HL-60 (cell line): ENCODE data around the gene HELZ.

Experiments
- DNase-seq, 2 experiments: peaks; one replicate each; pipeline ENCODE4 v3.0.0-alpha.2; 2010 to 2020; ENCODE audit warnings: low read depth in 1 of 2, low spot score in 1 of 2
- H3K27ac ChIP-seq: fragments of 250-450 bp; sonication (Bioruptor Pico); replicated peaks from 2 replicates; pipeline ENCODE4 v1.5.1; 2020; ENCODE audit warnings: mild to moderate bottlenecking, moderate library complexity
- H3K27me3 ChIP-seq: fragments of 250-450 bp; sonication (Bioruptor Pico); 2 replicates; pipeline ENCODE4 v1.5.1; 2021; ENCODE audit warnings: mild to moderate bottlenecking, moderate library complexity; ENCODE audit not compliant: insufficient read depth, poor library complexity, severe bottlenecking
- H3K4me3 ChIP-seq: replicated peaks from 2 replicates; pipeline ENCODE4 v1.5.1; 2011; ENCODE audit warnings: mild to moderate bottlenecking, control low read depth, low read length; ENCODE audit not compliant: insufficient read depth
- GABPA ChIP-seq: IDR thresholded peaks from 2 replicates; pipeline ENCODE4 v1.6.1; 2012; ENCODE audit warnings: low read depth
- POLR2AphosphoS5 ChIP-seq: IDR thresholded peaks from 2 replicates; pipeline ENCODE4 v1.6.1; 2012; ENCODE audit warnings: low read depth
- SPI1 ChIP-seq: IDR thresholded peaks from 2 replicates; pipeline ENCODE4 v1.6.1; 2012; ENCODE audit warnings: low read depth, mild to moderate bottlenecking, borderline replicate concordance
- TF ChIP-seq, protein P1 (sequence below): IDR thresholded peaks from 2 replicates; pipeline ENCODE4 v1.6.1; 2012; ENCODE audit warnings: low read depth; ENCODE audit not compliant: insufficient replicate concordance
- TF ChIP-seq, protein P2 (sequence below): IDR thresholded peaks from one replicate; pipeline ENCODE4 v1.5.1; 2011; ENCODE audit warnings: low read length, control low read depth, inconsistent platforms; ENCODE audit not compliant: insufficient read depth

The HELZ gene

DNA sequence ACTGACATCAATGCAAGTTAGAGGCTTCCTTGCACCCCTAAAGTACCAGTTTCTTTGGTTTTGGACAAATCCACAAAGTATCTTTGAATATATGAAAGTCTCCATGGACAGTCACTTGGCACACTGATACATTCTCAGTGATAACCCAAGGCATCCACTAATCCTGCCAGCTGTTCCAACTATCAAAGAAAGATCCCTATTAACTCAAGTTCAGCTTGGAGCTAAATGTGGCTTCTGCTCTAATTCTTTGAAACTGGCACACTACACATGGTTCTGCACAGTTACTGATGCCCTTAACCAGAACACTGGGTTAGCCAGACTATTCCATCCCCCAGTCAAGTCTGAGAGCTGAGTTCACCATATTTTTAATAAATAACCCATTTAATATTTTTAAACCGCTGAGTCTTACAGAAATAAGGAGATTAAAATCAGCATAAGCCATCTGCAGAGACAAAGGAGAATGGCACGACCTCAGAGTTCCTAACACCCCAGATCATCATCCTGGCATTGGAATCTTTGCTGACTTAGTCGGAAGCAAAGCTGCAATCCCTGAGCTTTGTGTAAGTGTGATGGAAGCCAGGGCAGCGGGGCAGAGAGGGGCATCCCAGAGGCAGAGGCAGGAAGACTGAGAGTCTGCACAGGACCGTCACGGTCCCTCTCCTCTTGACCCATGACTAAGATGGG, 194.4 kb downstream of the HELZ start:
- H3K27ac ChIP-seq, result no peak overlapping the region
- no peak overlapping the region for H3K4me3 ChIP-seq
- TF ChIP-seq SPI1 (no peak), POLR2AphosphoS5 (no peak), GABPA (no peak)
- TF ChIP-seq, protein P1, sequence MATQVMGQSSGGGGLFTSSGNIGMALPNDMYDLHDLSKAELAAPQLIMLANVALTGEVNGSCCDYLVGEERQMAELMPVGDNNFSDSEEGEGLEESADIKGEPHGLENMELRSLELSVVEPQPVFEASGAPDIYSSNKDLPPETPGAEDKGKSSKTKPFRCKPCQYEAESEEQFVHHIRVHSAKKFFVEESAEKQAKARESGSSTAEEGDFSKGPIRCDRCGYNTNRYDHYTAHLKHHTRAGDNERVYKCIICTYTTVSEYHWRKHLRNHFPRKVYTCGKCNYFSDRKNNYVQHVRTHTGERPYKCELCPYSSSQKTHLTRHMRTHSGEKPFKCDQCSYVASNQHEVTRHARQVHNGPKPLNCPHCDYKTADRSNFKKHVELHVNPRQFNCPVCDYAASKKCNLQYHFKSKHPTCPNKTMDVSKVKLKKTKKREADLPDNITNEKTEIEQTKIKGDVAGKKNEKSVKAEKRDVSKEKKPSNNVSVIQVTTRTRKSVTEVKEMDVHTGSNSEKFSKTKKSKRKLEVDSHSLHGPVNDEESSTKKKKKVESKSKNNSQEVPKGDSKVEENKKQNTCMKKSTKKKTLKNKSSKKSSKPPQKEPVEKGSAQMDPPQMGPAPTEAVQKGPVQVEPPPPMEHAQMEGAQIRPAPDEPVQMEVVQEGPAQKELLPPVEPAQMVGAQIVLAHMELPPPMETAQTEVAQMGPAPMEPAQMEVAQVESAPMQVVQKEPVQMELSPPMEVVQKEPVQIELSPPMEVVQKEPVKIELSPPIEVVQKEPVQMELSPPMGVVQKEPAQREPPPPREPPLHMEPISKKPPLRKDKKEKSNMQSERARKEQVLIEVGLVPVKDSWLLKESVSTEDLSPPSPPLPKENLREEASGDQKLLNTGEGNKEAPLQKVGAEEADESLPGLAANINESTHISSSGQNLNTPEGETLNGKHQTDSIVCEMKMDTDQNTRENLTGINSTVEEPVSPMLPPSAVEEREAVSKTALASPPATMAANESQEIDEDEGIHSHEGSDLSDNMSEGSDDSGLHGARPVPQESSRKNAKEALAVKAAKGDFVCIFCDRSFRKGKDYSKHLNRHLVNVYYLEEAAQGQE, result no peak
- TF ChIP-seq, protein P2, sequence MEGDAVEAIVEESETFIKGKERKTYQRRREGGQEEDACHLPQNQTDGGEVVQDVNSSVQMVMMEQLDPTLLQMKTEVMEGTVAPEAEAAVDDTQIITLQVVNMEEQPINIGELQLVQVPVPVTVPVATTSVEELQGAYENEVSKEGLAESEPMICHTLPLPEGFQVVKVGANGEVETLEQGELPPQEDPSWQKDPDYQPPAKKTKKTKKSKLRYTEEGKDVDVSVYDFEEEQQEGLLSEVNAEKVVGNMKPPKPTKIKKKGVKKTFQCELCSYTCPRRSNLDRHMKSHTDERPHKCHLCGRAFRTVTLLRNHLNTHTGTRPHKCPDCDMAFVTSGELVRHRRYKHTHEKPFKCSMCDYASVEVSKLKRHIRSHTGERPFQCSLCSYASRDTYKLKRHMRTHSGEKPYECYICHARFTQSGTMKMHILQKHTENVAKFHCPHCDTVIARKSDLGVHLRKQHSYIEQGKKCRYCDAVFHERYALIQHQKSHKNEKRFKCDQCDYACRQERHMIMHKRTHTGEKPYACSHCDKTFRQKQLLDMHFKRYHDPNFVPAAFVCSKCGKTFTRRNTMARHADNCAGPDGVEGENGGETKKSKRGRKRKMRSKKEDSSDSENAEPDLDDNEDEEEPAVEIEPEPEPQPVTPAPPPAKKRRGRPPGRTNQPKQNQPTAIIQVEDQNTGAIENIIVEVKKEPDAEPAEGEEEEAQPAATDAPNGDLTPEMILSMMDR, result no peak
- H3K27me3 ChIP-seq, result no peaks in the 10 kb centered on the region
- DNase-seq, result no peak

DNA sequence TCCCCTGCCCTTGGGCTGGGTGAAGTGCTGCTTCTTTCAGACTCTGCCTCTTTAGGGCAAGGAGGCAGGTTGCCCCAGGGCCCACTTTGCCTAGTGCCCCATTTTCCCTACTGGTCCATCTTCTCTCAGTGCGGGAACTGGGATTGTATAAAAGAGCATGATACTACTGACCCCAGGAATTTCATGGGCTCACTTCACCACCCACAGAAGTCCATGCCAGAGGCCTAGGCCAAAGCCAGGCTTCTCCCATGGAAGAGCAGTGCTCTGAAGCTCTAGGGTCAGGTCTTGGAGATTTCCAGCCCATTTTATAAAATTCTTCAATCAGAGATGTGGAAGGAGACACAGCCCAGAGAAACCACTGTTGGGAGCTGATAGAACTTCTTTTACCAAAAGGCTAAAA, 194.9 kb downstream of the HELZ start:
- Histone ChIP-seq H3K27ac (no peak overlapping the region), H3K4me3 (no peak overlapping the region), H3K27me3 (no peaks in the 10 kb centered on the region)
- no peak for DNase-seq
- TF ChIP-seq SPI1 (no peak), GABPA (no peak), POLR2AphosphoS5 (no peak)
- TF ChIP-seq, protein P2, result no peak

DNA sequence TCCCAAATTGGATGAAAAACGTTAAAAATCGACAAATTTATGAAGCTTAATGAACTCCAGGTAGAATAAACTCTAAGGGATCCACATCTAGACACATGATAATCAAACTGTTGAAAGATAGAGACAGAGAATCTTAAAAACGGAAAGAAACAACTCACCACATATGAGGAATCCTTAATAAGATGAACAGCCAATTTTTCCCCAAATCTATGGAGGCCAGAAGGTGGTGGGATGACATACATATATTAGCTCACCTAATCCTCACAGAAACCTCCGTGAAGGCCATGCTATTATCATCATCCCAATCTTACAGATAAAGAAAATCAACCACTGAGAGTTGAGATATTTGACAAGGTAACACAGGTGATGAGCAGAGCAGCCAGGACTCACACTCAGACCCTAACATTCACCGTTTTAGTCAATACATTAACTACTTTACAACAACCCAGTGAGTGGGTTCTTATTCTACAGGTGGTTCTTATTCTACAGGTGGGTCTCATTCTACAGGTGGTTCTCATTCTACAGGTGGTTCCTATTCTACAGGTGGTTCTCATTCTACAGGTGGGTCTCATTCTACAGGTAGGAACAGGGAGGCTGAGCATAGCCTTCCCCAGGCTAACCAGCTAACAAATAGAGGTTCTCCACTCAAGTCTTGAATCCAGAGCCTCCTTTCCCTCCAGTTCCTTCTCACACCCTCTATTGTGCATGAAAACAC, 195.8 kb downstream of the HELZ start:
- Histone ChIP-seq H3K4me3 (no peak overlapping the region), H3K27me3 (no peaks in the 10 kb centered on the region), H3K27ac (no peak overlapping the region)
- TF ChIP-seq GABPA, result no peak
- TF ChIP-seq, protein P2, result no peak
- TF ChIP-seq SPI1, result no peak
- DNase-seq, result no peak

DNA sequence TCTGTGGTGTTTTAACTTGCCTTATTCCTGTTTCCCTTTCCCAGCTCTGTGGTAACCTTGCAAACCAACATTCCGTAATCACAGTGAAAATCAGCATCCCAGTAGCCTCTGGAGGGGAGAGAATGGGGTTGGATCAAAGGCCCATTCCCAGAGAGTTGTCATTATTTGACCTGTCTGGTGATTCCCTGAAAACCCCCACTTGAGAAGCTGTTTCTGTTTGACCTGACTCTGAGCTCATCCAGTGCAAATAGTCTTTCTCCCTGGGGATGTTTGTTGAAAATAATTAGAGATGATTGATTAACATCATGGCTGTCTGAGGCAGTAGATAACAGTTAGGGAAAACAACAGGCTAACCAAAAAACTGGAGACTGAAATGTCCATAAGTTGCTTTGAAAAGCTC, 197.6 kb downstream of the HELZ start:
- no peaks in the 10 kb centered on the region for H3K27me3 ChIP-seq
- DNase-seq, result no peak
- H3K27ac ChIP-seq, result no peak overlapping the region
- H3K4me3 ChIP-seq, result no peak overlapping the region
- TF ChIP-seq GABPA (no peak), SPI1 (no peak), POLR2AphosphoS5 (no peak)
- TF ChIP-seq, protein P1, result no peak
- TF ChIP-seq, protein P2, result no peak
